Measurements from ENCODE around the gene KRTAP17-1.

DNA sequence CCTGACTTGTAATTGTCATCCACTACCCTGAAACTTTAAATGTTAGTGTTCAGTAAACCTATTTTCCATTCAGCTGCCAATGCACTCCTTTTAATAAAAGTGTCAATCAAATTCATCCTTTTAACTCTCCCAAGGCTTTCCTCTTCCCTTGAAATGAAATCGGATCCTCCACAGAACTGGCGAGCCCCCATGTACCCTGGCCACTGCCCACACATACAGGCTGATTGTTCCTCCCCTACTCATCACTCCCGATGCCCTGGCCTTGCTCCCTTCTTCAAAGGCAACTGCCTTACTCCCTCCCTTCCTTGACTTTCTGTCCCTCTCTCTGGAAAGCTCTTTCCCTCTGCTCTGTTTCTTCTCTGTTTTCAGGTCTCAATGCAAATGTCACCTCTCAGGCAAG lies 27.5 kb upstream of the KRTAP17-1 start:
- TF ChIP-seq ZNF670 (tag by site-specific recombination; IDR thresholded peaks at IDR 0.05; ENCODE audit: low read depth) (no peak), ZNF274 (IDR thresholded peaks at IDR 0.05; ENCODE audit: low read length) (no peak), ZNF274 (tag by site-specific recombination; IDR thresholded peaks at IDR 0.05; ENCODE audit: borderline replicate concordance) (no peak), ZNF561 (tag by site-specific recombination; IDR thresholded peaks at IDR 0.05; ENCODE audit: borderline replicate concordance) (no peak), SP2 (tag by site-specific recombination; IDR thresholded peaks at IDR 0.05) (no peak), TCF7L2 (IDR thresholded peaks at IDR 0.05; ENCODE audit: borderline replicate concordance, low read depth, low read length) (no peak), YY1 (tag by site-specific recombination; IDR thresholded peaks at IDR 0.05) (no peak), ZNF777 (tag by site-specific recombination; IDR thresholded peaks at IDR 0.05; ENCODE audit: borderline replicate concordance) (no peak), RBAK (tag by site-specific recombination; IDR thresholded peaks at IDR 0.05) (no peak), GLI4 (tag by site-specific recombination; IDR thresholded peaks at IDR 0.05) (no peak), ZNF529 (tag by site-specific recombination; IDR thresholded peaks at IDR 0.05; ENCODE audit: insufficient replicate concordance) (no peak)
- TF ChIP-seq, protein P1, sequence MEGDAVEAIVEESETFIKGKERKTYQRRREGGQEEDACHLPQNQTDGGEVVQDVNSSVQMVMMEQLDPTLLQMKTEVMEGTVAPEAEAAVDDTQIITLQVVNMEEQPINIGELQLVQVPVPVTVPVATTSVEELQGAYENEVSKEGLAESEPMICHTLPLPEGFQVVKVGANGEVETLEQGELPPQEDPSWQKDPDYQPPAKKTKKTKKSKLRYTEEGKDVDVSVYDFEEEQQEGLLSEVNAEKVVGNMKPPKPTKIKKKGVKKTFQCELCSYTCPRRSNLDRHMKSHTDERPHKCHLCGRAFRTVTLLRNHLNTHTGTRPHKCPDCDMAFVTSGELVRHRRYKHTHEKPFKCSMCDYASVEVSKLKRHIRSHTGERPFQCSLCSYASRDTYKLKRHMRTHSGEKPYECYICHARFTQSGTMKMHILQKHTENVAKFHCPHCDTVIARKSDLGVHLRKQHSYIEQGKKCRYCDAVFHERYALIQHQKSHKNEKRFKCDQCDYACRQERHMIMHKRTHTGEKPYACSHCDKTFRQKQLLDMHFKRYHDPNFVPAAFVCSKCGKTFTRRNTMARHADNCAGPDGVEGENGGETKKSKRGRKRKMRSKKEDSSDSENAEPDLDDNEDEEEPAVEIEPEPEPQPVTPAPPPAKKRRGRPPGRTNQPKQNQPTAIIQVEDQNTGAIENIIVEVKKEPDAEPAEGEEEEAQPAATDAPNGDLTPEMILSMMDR (tag by site-specific recombination; IDR thresholded peaks at IDR 0.05) = no peak

Data from HEK293 (cell line).